H1 (cell line): ENCODE results near the gene AZI2. TPM values are rescaled to one million over a fixed set of nuclear protein-coding genes. Genes with fewer than 3 reads are reported as not detected.

Experiments
- CTCF ChIA-PET: fragments of 300-600 bp; sonication (Branson Sonifier 250); formaldehyde crosslinking; loops from one replicate; lab custom pipeline; 2021; ENCODE audit not compliant: partially characterized antibody; lab: Charles Lee
- POLR2A ChIA-PET: fragments of 300-600 bp; sonication (Branson Sonifier 250); formaldehyde crosslinking; loops from one replicate; lab custom pipeline; 2021; ENCODE audit warnings: inconsistent platforms; ENCODE audit not compliant: partially characterized antibody; lab: Charles Lee
- DNase-seq, 2 experiments: peaks; one replicate each; pipeline versions ENCODE4 v3.0.0 to v3.0.0-alpha.2; 2010 to 2022; ENCODE audit warnings: low spot score in 2 of 2, low read depth in 1 of 2, mixed read lengths in 1 of 2
- FAIRE-seq: peaks from 2 replicates; lab custom pipeline; 2011; peaks lifted over from hg19 to GRCh38; lab: Jason Lieb, UNC
- H2AFZ ChIP-seq: 2 replicates; pipeline ENCODE4 v1.8.1; 2012; ENCODE audit warnings: low read length, inconsistent platforms
- H2AK5ac ChIP-seq: 2 replicates; pipeline ENCODE4 v1.6.1; 2013; ENCODE audit warnings: low read depth, low read length
- H2BK120ac ChIP-seq: replicated peaks from 2 replicates; pipeline ENCODE3; 2013; ENCODE audit warnings: low read depth, low read length, inconsistent platforms
- H2BK12ac ChIP-seq: 2 replicates; pipeline ENCODE4 v1.6.1; 2013; ENCODE audit warnings: low read depth, low read length
- H2BK15ac ChIP-seq: 2 replicates; pipeline ENCODE4 v1.6.1; 2013; ENCODE audit warnings: low read length
- H2BK20ac ChIP-seq: 2 replicates; pipeline ENCODE4 v1.6.1; 2013; ENCODE audit warnings: low read length
- H2BK5ac ChIP-seq: 2 replicates; pipeline ENCODE4 v1.6.1; 2013; ENCODE audit warnings: low read depth, low read length
- H3K14ac ChIP-seq: 2 replicates; pipeline ENCODE4 v1.6.1; 2013; ENCODE audit warnings: inconsistent platforms; ENCODE audit not compliant: insufficient read length
- H3K18ac ChIP-seq: 2 replicates; pipeline ENCODE4 v1.6.1; 2013; ENCODE audit warnings: low read length; ENCODE audit errors: extremely low read depth
- H3K23ac ChIP-seq: 2 replicates; pipeline ENCODE4 v1.6.1; 2013; ENCODE audit warnings: inconsistent platforms; ENCODE audit not compliant: insufficient read length
- H3K23me2 ChIP-seq: 2 replicates; pipeline ENCODE4 v1.6.1; 2013; ENCODE audit warnings: low read depth, low read length
- H3K27ac ChIP-seq: 2 replicates; pipeline ENCODE4 v1.6.1; 2011; ENCODE audit warnings: low read depth, low read length, inconsistent platforms
- H3K27me3 ChIP-seq, 4 experiments: replicated peaks in 1 of 4; 1 replicate in 1 of 4; 2 replicates in 3 of 4; pipeline versions ENCODE4 v1.6.1 to v1.8.1; 2011 to 2013; ENCODE audit warnings: low read length in 3 of 4, mild to moderate bottlenecking in 3 of 4, inconsistent platforms in 2 of 4, mixed read lengths in 2 of 4, moderate library complexity in 1 of 4; ENCODE audit not compliant: control insufficient read depth in 3 of 4, insufficient read depth in 3 of 4; ENCODE audit errors: extremely low read depth in 1 of 4
- H3K36me3 ChIP-seq, 4 experiments: 2 replicates each; pipeline versions ENCODE4 v1.6.1 to v1.8.1; 2011 to 2013; ENCODE audit warnings: mild to moderate bottlenecking in 4 of 4, low read length in 3 of 4, moderate library complexity in 2 of 4, control low read depth in 1 of 4, inconsistent platforms in 1 of 4; ENCODE audit not compliant: insufficient read depth in 4 of 4, control insufficient read depth in 2 of 4
- H3K4ac ChIP-seq: replicated peaks from 2 replicates; pipeline ENCODE3; 2013; ENCODE audit warnings: low read length, low read depth, mixed read lengths, inconsistent platforms; ENCODE audit not compliant: insufficient read length
- H3K4me1 ChIP-seq, 4 experiments: replicated peaks in 1 of 4; 1 replicate in 1 of 4; 2 replicates in 3 of 4; pipeline versions ENCODE4 v1.6.1 to v1.8.1; 2011 to 2013; ENCODE audit warnings: low read length in 3 of 4, inconsistent platforms in 2 of 4, mixed read lengths in 1 of 4; ENCODE audit not compliant: insufficient read depth in 4 of 4, control insufficient read depth in 3 of 4
- H3K4me2 ChIP-seq, 2 experiments: 2 replicates each; pipeline versions ENCODE4 v1.6.1 to v1.8.1; 2011 to 2013; ENCODE audit warnings: low read depth in 2 of 2, low read length in 2 of 2, control low read depth in 1 of 2, inconsistent platforms in 1 of 2, mild to moderate bottlenecking in 1 of 2; ENCODE audit not compliant: insufficient read depth in 1 of 2
- H3K4me3 ChIP-seq, 4 experiments: fragments of 200-600, 300-600 bp in 1 of 4; sonication (generic), shearing (Covaris generic), sonication (Bioruptor Twin) in 1 of 4; 2 replicates each; pipeline versions ENCODE4 v1.5.1 to v1.8.1; 2011 to 2016; ENCODE audit warnings: low read length in 4 of 4, low read depth in 3 of 4, control low read depth in 2 of 4, inconsistent platforms in 2 of 4, mild to moderate bottlenecking in 2 of 4, mixed read lengths in 1 of 4, moderate library complexity in 1 of 4; ENCODE audit not compliant: insufficient read depth in 2 of 4; ENCODE audit errors: extremely low read depth in 1 of 4
- H3K56ac ChIP-seq: replicated peaks from 2 replicates; pipeline ENCODE3; 2013; ENCODE audit warnings: low read depth, mild to moderate bottlenecking, mixed read lengths, low read length, inconsistent platforms; ENCODE audit not compliant: insufficient read length
- H3K79me1 ChIP-seq: 2 replicates; pipeline ENCODE4 v1.6.1; 2013; ENCODE audit warnings: low read depth, low read length, control low read depth
- H3K79me2 ChIP-seq, 2 experiments: 2 replicates each; pipeline versions ENCODE4 v1.6.1 to v1.8.1; 2012 to 2013; ENCODE audit warnings: low read length in 2 of 2, mild to moderate bottlenecking in 2 of 2, inconsistent platforms in 1 of 2; ENCODE audit not compliant: insufficient read depth in 2 of 2, control insufficient read depth in 1 of 2
- H3K9ac ChIP-seq, 4 experiments: replicated peaks in 1 of 4; 1 replicate in 1 of 4; 2 replicates in 3 of 4; pipeline versions ENCODE4 v1.6.1 to v1.8.1; 2011 to 2013; ENCODE audit warnings: low read depth in 3 of 4, low read length in 3 of 4, control low read depth in 2 of 4, mild to moderate bottlenecking in 2 of 4, moderate library complexity in 2 of 4, inconsistent platforms in 1 of 4; ENCODE audit errors: extremely low read depth in 1 of 4
- H3K9me3 ChIP-seq, 2 experiments: 2 replicates each; pipeline versions ENCODE4 v1.6.1 to v1.8.1; 2012 to 2013; ENCODE audit warnings: mild to moderate bottlenecking in 2 of 2, moderate library complexity in 2 of 2, control low read depth in 1 of 2, inconsistent platforms in 1 of 2, low read depth in 1 of 2, low read length in 1 of 2, mixed read lengths in 1 of 2; ENCODE audit not compliant: insufficient read depth in 2 of 2
- H4K20me1 ChIP-seq, 2 experiments: replicated peaks in 1 of 2; 2 replicates each; pipeline versions ENCODE3 to v1.8.1; 2011 to 2013; ENCODE audit warnings: inconsistent platforms in 2 of 2, low read length in 2 of 2, mild to moderate bottlenecking in 1 of 2; ENCODE audit not compliant: insufficient read depth in 2 of 2, control insufficient read depth in 1 of 2
- H4K5ac ChIP-seq: 2 replicates; pipeline ENCODE4 v1.6.1; 2013; ENCODE audit warnings: low read length, low read depth, mixed read lengths, inconsistent platforms; ENCODE audit not compliant: insufficient read length
- H4K8ac ChIP-seq: 2 replicates; pipeline ENCODE4 v1.8.0; 2013; ENCODE audit warnings: mild to moderate bottlenecking, moderate library complexity, low read length, inconsistent platforms; ENCODE audit not compliant: insufficient read depth; ENCODE audit errors: extremely low read depth
- H4K91ac ChIP-seq: replicated peaks from 2 replicates; pipeline ENCODE3; 2013; ENCODE audit warnings: low read length, mixed read lengths, inconsistent platforms; ENCODE audit not compliant: insufficient read length
- CEBPB ChIP-seq: IDR thresholded peaks from 2 replicates; pipeline ENCODE4 v1.6.1; 2012; ENCODE audit warnings: low read depth, low read length
- CTCF ChIP-seq, 3 experiments: IDR thresholded peaks; 1 replicate in 2 of 3; 2 replicates in 1 of 3; pipeline versions ENCODE4 v1.5.1 to v1.6.1; 2011; ENCODE audit warnings: low read length in 3 of 3, mild to moderate bottlenecking in 3 of 3, inconsistent platforms in 2 of 3, low read depth in 1 of 3, moderate library complexity in 1 of 3; ENCODE audit not compliant: insufficient read depth in 1 of 3; ENCODE audit errors: control extremely low read depth in 1 of 3
- WGBS, 2 experiments: shearing (Covaris generic) in 1 of 2; methylation state at CpG; one replicate each; pipeline versions ENCODE4 v1.1.6 to v1.1.7; 2013 to 2015; ENCODE audit warnings: low lambda C conversion rate in 2 of 2, mixed read lengths in 2 of 2, inconsistent platforms in 1 of 2, low coverage in 1 of 2, missing lambda C conversion rate in 1 of 2; ENCODE audit not compliant: insufficient replicate concordance in 2 of 2, insufficient coverage in 1 of 2, insufficient read length in 1 of 2; ENCODE audit errors: extremely low coverage in 1 of 2, missing lambda C conversion rate in 1 of 2; 5-methylcytosine and 5-hydroxymethylcytosine counted together
- polyA plus RNA-seq, 7 experiments: library from polyadenylated mRNA; depleted of rRNA in 3 of 7; stranded (reverse) in 5 of 7; unstranded in 2 of 7; fragments of >200 nt in 5 of 7; fragments of 200-250 nt in 2 of 7; gene quantifications; 1 replicate in 5 of 7; 2 replicates in 1 of 7; 4 replicates in 1 of 7; pipeline versions ENCODE4 v1.2.1 to v1.2.3, GENCODE V29; 2011 to 2013; ENCODE audit warnings: missing spikeins in 2 of 7, mixed read lengths in 2 of 7
- total RNA-seq: library from RNA; stranded (reverse); fragmentation: NEBNext Ultra II Directional; extraction: Animal tissue kit (Norgen Biotek cat#: 25700); gene quantifications from 2 replicates; pipeline ENCODE4 v1.2.1, GENCODE V29; 2021

Gene AZI2
- total and polyA plus RNA-seq, 2 of the 8 experiments (the other 6 are each of a cell fraction or from before 2014, with no cell fraction given), result 17.4 to 39.2 TPM

DNA sequence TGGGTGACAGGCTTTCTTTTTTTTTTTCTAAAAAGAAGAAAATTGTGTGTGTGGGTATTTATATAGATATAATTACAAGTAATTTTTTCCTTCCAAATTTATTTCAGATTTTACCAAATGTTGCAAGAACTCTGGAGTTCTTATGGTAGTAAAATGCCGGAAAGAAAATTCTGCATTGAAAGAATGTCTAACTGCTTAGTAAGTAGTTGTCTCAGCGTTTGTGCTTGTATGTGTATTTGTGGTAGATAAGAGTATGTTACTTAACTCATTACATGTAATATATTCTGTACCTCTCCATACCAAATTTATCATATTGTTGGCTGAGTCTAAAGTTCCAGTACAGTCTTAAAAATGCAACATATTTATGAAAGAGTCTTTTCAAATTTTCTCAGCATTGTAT, 32.4 kb downstream of the AZI2 start:
- no peak overlapping the region for H2AFZ ChIP-seq
- no peaks in the 10 kb centered on the region; a peak in 1 of 4 replicates for H3K79me2 ChIP-seq
- WGBS, 2 experiments, result 84% methylated on average over 2 of the region's 2 CpGs; no CpG with 5 or more reads in 1 of the 2 experiments
- H3K56ac ChIP-seq, result no peak overlapping the region
- no peak overlapping the region for H2BK5ac ChIP-seq
- H3K23ac ChIP-seq, result no peak overlapping the region
- H2BK20ac ChIP-seq, result no peak overlapping the region
- no peak overlapping the region for H2BK12ac ChIP-seq
- H4K5ac ChIP-seq, result no peak overlapping the region
- no peaks in the 10 kb centered on the region for H3K4me1 ChIP-seq
- H3K79me1 ChIP-seq, result no peaks in the 10 kb centered on the region
- no peak overlapping the region for H3K4me3 ChIP-seq
- peaks cover 0 to 4% (median 0%) of the 10 kb centered on the region in 4 experiments; a peak in 3 of 8 replicates for H3K36me3 ChIP-seq
- DNase-seq (no peak), FAIRE-seq (no peak)
- no peak overlapping the region for H3K9ac ChIP-seq
- H3K27me3 ChIP-seq, result no peaks in the 10 kb centered on the region
- H3K4ac ChIP-seq, result no peak overlapping the region
- H2BK120ac ChIP-seq, result no peak overlapping the region
- H3K14ac ChIP-seq, result no peak overlapping the region
- no peak overlapping the region for H4K91ac ChIP-seq
- POLR2A ChIA-PET, result no interaction called here
- no peaks in the 10 kb centered on the region for H3K9me3 ChIP-seq
- H4K8ac ChIP-seq, result no peak overlapping the region
- no peak overlapping the region for H3K4me2 ChIP-seq
- CTCF ChIA-PET, result interaction anchor here (0.9 to 1.0 kb wide), 3 partner anchors 20 to 955 kb away, joined by 3 to 8 read pairs (median 4); no protein-coding TSS in a partner anchor
- no peak overlapping the region for H2AK5ac ChIP-seq
- no peak overlapping the region for H2BK15ac ChIP-seq
- H3K27ac ChIP-seq, result no peak overlapping the region
- no peaks in the 10 kb centered on the region for H3K23me2 ChIP-seq
- H4K20me1 ChIP-seq, result peaks cover 0 to 1% of the 10 kb centered on the region in 2 experiments
- no peak overlapping the region for H3K18ac ChIP-seq
- TF ChIP-seq CEBPB (no peak), CTCF (IDR thresholded peaks at IDR 0.05; ENCODE audit: control extremely low read depth in 1 of 3, insufficient read depth in 1 of 3, low read depth in 1 of 3, low read length in 3 of 3) (no peak)
